ENCODE results near the gene FNDC3B. TPM values are rescaled to one million over a fixed set of nuclear protein-coding genes. Genes with fewer than 3 reads are reported as not detected.

Gene FNDC3B
- total and polyA plus RNA-seq, 9 of the 15 experiments (the other 6 are each of a cell fraction or from before 2014, with no cell fraction given): 7.0 to 35.8 (median 16.2) TPM

- no peak overlapping the region for H3K4me3 ChIP-seq
- H3K9me1 ChIP-seq (ENCODE audit: control insufficient read depth, insufficient read depth, low read length): no peaks in the 10 kb centered on the region
- no peak for ATAC-seq
- no peak for FAIRE-seq
- no peak overlapping the region for H3K9ac ChIP-seq (ENCODE audit: insufficient read depth in 1 of 2, low read depth in 2 of 2, low read length in 2 of 2)
- CTCF ChIA-PET (ENCODE audit: low intra/inter-chr PET ratio): no interaction called here
- H3K27ac ChIP-seq (ENCODE audit: extremely low read depth, low read depth, low read length): no peak overlapping the region
- WGBS (ENCODE audit: insufficient coverage, low coverage, missing lambda C conversion rate): 100% methylated on average over 2 of the region's 2 CpGs
- in situ Hi-C loops (cut with MboI) (no loop called here), intact Hi-C loops (cut with micrococcal nuclease) (no loop called here)
- H3K9me3 ChIP-seq (replicated peaks; ENCODE audit: control insufficient read depth, insufficient read depth, low read depth, low read length): no peaks in the 10 kb centered on the region
- H3K79me2 ChIP-seq (ENCODE audit: control insufficient read depth, insufficient read depth, low read length): no peaks in the 10 kb centered on the region
- no peaks in the 10 kb centered on the region for H3K27me3 ChIP-seq (ENCODE audit: control insufficient read depth in 2 of 2, insufficient read depth in 2 of 2, low read length in 2 of 2)
- H2AFZ ChIP-seq (ENCODE audit: low read depth, low read length): no peak overlapping the region
- no TSS peak for BruUV-seq (replicated peaks)
- POLR2A ChIA-PET: no interaction called here
- peaks cover 77% of the 10 kb centered on the region; the same call in 2 of the 3 replicates for H3K36me3 ChIP-seq (ENCODE audit: control insufficient read depth, insufficient read depth, low read length)
- H3K4me1 ChIP-seq (replicated peaks in 1 of 2; ENCODE audit: control insufficient read depth in 2 of 2, insufficient read depth in 2 of 2, low read length in 2 of 2): no peaks in the 10 kb centered on the region
- TF ChIP-seq ATF2 (CRISPR knock-in tag; IDR thresholded peaks at IDR 0.05) (no peak), ZZZ3 (IDR thresholded peaks at IDR 0.05) (no peak), RFX7 (CRISPR knock-in tag; IDR thresholded peaks at IDR 0.05) (no peak), DDX20 (tag; IDR thresholded peaks at IDR 0.05; ENCODE audit: low read depth) (no peak), TFAP4 (CRISPR knock-in tag; IDR thresholded peaks at IDR 0.05; ENCODE audit: borderline replicate concordance) (no peak), SREBF2 (CRISPR knock-in tag; IDR thresholded peaks at IDR 0.05) (no peak), E4F1 (CRISPR knock-in tag; IDR thresholded peaks at IDR 0.05; ENCODE audit: borderline replicate concordance) (no peak), ZNF316 (IDR thresholded peaks at IDR 0.05) (peak; percentile 59), HNRNPL (IDR thresholded peaks at IDR 0.05; ENCODE audit: low read depth, low read length) (no peak), C11orf30 (IDR thresholded peaks at IDR 0.05; ENCODE audit: low read depth) (peak; percentile 48; the same call in 1 of the 2 replicates), MAFG (tag; conservative IDR thresholded peaks at IDR 0.05) (0 out of 2 replicates have a peak, but pooled peaks have one; percentile 29)
- H3K4me2 ChIP-seq (ENCODE audit: insufficient read depth, low read length): no peak overlapping the region
- H4K20me1 ChIP-seq (replicated peaks; ENCODE audit: control insufficient read depth, insufficient read depth, low read length): no peaks in the 10 kb centered on the region
- DNase-seq (ENCODE audit: extremely low read depth in 1 of 4, low spot score in 3 of 4): no peak
Measured at GRCh38 chr3:172296975-172297332, 257.6 kb downstream of the FNDC3B start.
